ENCODE data around the gene MGP.

Gene MGP

DNA sequence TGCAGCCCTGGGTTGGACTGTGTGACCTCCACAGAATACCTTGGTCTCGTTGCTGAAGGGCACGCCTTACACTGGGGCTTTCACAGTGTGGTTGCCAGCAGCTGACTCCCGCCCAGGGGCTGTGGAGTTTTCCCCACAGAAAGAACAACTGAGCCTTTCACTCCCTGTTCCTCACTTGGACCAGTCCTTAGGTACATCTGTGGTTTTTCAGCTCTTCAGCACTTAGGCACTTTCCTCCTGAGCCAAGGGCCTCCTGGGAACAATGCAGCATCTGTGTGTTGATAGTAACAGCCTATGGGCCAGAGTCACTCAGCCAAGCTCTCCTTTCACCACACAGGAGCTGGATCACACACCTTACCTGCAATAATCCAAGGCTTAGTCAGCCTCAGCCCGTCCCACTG lies 27.7 kb upstream of the MGP start:
- no peak overlapping the region for H3K4me3 ChIP-seq (ENCODE audit: low read length)
- DNase-seq (ENCODE audit: low read depth), result peak; percentile 82
- TF ChIP-seq, protein P1, sequence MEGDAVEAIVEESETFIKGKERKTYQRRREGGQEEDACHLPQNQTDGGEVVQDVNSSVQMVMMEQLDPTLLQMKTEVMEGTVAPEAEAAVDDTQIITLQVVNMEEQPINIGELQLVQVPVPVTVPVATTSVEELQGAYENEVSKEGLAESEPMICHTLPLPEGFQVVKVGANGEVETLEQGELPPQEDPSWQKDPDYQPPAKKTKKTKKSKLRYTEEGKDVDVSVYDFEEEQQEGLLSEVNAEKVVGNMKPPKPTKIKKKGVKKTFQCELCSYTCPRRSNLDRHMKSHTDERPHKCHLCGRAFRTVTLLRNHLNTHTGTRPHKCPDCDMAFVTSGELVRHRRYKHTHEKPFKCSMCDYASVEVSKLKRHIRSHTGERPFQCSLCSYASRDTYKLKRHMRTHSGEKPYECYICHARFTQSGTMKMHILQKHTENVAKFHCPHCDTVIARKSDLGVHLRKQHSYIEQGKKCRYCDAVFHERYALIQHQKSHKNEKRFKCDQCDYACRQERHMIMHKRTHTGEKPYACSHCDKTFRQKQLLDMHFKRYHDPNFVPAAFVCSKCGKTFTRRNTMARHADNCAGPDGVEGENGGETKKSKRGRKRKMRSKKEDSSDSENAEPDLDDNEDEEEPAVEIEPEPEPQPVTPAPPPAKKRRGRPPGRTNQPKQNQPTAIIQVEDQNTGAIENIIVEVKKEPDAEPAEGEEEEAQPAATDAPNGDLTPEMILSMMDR (IDR thresholded peaks at IDR 0.05; ENCODE audit: insufficient read depth, low read depth, low read length, missing control alignments), result no peak

DNA sequence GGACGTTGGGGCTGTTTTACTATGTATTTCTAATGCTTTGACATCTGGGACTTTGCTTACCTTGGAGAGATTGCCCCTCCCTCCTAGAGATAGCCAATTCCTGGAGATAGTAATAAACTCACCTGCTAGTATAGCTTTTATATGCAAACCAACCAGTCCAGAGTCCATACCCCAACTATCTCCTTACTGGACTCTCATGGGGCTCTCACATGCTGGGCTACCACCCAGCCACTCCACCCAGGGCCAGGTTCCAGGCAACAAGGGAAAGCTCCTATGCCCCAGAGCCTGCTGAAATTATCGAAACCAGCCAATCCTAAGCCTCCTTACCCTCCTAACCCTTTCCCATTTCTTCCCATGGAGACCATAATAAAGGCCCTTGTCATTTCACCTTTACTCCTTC lies 25.5 kb upstream of the MGP start:
- DNase-seq (ENCODE audit: low read depth), result no peak
- H3K4me3 ChIP-seq (ENCODE audit: low read length), result no peak overlapping the region
- TF ChIP-seq, protein P1 (IDR thresholded peaks at IDR 0.05; ENCODE audit: insufficient read depth, low read depth, low read length, missing control alignments), result no peak

DNA sequence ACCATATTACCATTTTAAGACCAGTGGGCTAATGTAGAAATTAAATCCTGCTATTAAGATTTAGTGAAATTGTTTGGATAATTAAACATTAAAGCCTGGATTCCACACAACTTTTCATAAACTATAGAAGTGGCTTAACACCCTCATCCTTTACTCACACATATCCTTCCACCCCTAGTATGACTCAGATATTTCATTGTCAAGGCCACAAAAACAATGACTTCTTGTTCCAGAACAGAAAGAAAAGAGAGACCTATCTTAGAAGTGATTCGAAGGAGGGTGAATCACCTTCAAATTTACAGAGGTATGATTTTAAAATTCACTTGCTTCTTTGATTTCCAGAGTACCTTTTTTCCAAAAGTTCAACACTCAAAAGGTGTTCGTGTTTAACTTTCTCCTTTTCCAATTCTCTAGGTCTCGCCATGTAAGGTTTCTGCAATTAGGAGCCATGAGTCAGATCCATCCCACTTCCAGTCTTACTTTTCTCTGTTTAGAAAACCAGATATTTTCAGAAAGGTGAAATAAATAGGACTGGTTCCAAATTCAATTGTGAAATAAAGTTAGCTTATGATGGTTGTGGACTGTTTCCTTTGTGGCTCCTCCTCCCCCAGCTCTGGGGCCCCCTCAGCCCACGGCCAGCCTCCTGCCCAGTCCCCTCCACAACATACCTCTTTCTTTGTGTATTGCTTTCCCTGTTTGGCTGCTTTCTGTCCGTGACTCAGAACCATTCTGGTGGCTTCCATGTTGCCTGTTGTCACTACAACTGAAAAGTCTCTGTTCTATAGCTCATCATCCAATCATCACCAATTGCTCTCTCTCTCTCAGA lies 24.6 kb upstream of the MGP start:
- TF ChIP-seq, protein P1 (IDR thresholded peaks at IDR 0.05; ENCODE audit: insufficient read depth, low read depth, low read length, missing control alignments), result no peak
- DNase-seq (ENCODE audit: low read depth), result peak; percentile 78

DNA sequence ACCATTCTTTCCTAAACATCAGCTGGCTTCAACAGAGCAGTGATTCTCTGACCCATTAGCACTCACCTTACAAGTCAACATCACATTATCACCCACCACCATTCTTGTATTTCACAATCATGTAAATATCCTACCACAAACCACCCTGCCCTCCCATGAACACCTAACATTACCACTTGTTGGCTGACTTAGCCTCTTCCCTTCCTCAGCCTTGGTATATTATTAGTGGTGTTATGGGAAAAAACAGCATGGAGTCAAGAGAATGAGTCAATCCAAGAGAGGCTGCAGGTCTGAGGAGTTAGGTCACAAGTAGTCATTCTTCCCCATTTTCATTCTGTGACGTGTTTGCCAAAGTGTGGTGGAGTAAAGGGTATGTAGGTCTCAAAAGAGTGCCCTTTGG lies 22.3 kb upstream of the MGP start:
- DNase-seq (ENCODE audit: low read depth), result no peak
- TF ChIP-seq, protein P1 (IDR thresholded peaks at IDR 0.05; ENCODE audit: insufficient read depth, low read depth, low read length, missing control alignments), result no peak
- no peak overlapping the region for H3K4me3 ChIP-seq (ENCODE audit: low read length)

More for the DNA sequence above, 24.6 kb upstream of the MGP start:
- no peak overlapping the region for H3K4me3 ChIP-seq (ENCODE audit: low read length)

DNA sequence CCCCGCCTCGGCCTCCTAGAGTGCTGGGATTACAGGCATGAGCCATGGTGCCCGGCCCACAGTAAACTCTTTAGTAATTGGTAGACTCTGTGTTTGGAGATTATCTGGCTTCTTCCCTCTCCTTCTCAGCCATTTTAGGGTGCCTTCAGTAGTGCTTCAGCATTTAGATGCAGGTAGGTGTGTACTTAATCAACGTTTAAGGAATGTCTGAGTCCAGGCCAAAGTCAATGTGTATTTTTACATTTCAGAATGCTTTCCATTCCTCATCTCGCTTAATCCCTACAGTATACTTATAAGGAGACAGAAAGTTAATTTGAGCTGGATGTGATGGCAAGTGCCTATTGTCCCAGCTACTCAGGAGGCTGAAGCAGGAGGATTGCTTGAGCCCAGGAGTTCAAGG lies 20.5 kb upstream of the MGP start:
- no peak overlapping the region for H3K4me3 ChIP-seq (ENCODE audit: low read length)
- TF ChIP-seq, protein P1 (IDR thresholded peaks at IDR 0.05; ENCODE audit: insufficient read depth, low read depth, low read length, missing control alignments), result no peak
- no peak for DNase-seq (ENCODE audit: low read depth)

DNA sequence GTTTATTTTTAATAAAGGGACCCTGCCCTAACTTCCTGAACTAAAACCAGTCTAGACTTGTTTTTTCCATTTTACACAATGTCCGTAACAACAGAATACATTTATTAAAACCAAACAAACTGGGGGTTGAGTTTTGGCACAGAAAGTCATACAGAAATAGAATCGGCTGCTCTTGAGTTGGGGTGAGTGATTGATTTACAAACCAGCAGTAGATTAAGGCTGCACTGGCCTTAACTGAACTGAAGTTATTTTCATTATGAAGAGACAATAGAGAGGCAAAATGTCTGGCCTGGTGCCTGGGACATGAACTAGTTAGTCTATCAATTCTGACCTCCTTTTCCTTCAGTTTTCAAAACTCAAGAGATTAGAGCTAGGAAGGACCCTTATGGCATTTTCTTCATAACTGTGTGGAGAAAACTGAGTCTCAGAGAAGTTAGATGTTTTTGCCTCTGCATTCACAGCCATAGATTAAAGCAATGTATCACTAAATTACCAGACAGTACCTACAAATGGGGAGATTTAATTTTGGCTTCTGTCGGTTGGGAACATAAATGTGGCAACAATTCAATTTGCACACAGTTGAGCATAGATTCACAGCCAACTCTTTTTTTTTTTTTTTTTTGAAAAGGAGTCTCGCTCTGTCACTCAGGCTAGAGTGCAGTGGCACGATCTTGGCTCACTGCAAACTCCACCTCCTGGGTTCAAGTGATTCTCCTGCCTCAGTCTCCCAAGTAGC lies 19.8 kb upstream of the MGP start:
- peak; percentile 19 for DNase-seq (ENCODE audit: low read depth)
- no peak overlapping the region for H3K4me3 ChIP-seq (ENCODE audit: low read length)
- TF ChIP-seq, protein P1 (IDR thresholded peaks at IDR 0.05; ENCODE audit: insufficient read depth, low read depth, low read length, missing control alignments), result no peak
